ENCODE measurements around the gene SSB.
"Not testable (repeated sequence)": the region's sequence is repeated elsewhere in the genome, so short reads cannot be mapped to it uniquely, and the experiment has no call there.

Gene SSB

GRCh38 chr2:169839954-169840746 lies 41.5 kb downstream of the SSB start:
- no peak for DNase-seq

GRCh38 chr2:169840747-169841142 lies 42.1 kb downstream of the SSB start:
- no peak for DNase-seq

- DNase-seq, result not testable (repeated sequence)
Measured at GRCh38 chr2:169841625-169842024, 43.0 kb downstream of the SSB start.

- no peak for DNase-seq
Measured at GRCh38 chr2:169845016-169845415, 46.3 kb downstream of the SSB start.

GRCh38 chr2:169848959-169849693 lies 50.5 kb downstream of the SSB start:
- peak; percentile 58 for DNase-seq

- no peak for DNase-seq
Measured at GRCh38 chr2:169849710-169850109, 51.0 kb downstream of the SSB start.

GRCh38 chr2:169853041-169853668 lies 54.5 kb downstream of the SSB start:
- DNase-seq, result no peak

GRCh38 chr2:169855281-169856258 lies 56.9 kb downstream of the SSB start:
- not testable (repeated sequence) for DNase-seq

- DNase-seq, result no peak
Measured at GRCh38 chr2:169859423-169859822, 60.8 kb downstream of the SSB start.

GRCh38 chr2:169860149-169860548 lies 61.5 kb downstream of the SSB start:
- DNase-seq, result no peak
